GM13977 (cell line): ENCODE results near the gene NUP62.

Experiments used
- DNase-seq: peaks from one replicate; pipeline ENCODE4 v3.0.0; 2012; ENCODE audit warnings: low spot score
- in situ Hi-C: fragments of 300-500 bp; cut with MboI; formaldehyde crosslinking; loops from one replicate; pipeline ENCODE4 v1.12.0; 2022; ENCODE audit warnings: low sequenced_read_pairs, low pct_unique_long_range_greater_than_20kb, mixed read lengths, inconsistent platforms; ENCODE audit not compliant: unreplicated experiment
- TF ChIP-seq, protein P1 (sequence below): IDR thresholded peaks from 2 replicates; pipeline ENCODE4 v1.5.1; 2012; ENCODE audit warnings: mild to moderate bottlenecking, control low read depth; ENCODE audit not compliant: insufficient read depth; ENCODE audit errors: extremely low read depth, missing control alignments

Gene NUP62

DNA sequence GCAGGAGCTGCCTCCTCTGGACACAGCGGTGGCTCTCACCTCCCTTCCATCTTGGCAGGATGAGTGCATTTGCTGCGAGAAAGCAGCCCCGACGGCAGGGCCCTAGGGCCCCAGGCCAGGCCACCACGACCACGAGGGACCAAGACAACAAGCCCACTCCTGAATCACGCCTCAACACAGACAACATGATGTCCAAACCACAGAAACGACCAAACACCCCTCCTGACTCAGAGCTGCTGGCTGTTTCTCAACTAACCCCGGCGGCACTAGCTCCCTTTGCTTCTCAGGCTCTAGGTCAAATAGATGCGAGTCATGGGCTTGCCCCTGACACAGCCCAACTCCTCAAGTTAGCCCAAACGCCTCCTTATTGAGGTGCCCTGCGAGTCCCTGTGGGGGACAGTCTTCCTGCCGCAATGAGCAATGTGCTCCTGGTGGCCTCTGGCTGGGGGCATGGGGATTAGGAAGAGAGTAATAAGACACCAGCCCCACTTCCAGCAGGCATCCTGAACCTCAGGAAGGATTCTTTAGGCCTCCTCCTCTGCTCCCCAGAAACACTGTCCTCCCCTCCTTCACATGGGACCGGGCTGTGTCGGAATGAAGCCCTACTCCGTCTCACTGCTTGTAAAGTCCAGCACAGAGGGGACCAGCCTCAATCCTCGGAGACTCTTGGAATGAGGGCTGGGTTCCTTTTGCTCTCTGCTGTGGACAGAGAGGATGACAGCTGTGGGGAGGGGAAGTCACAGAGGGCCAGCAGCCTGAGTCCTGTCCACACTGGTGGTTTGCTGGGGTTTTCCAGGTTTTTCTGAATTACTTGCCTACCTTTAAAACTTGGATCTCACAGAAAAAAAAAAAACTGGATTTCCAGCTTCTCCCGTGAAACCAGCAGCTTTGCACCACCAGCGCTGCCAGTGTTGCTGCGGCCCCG, 7.2 kb downstream of the NUP62 start:
- no peak for DNase-seq
- in situ Hi-C loops, result no loop called here
- TF ChIP-seq, protein P1, sequence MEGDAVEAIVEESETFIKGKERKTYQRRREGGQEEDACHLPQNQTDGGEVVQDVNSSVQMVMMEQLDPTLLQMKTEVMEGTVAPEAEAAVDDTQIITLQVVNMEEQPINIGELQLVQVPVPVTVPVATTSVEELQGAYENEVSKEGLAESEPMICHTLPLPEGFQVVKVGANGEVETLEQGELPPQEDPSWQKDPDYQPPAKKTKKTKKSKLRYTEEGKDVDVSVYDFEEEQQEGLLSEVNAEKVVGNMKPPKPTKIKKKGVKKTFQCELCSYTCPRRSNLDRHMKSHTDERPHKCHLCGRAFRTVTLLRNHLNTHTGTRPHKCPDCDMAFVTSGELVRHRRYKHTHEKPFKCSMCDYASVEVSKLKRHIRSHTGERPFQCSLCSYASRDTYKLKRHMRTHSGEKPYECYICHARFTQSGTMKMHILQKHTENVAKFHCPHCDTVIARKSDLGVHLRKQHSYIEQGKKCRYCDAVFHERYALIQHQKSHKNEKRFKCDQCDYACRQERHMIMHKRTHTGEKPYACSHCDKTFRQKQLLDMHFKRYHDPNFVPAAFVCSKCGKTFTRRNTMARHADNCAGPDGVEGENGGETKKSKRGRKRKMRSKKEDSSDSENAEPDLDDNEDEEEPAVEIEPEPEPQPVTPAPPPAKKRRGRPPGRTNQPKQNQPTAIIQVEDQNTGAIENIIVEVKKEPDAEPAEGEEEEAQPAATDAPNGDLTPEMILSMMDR, result no peak

DNA sequence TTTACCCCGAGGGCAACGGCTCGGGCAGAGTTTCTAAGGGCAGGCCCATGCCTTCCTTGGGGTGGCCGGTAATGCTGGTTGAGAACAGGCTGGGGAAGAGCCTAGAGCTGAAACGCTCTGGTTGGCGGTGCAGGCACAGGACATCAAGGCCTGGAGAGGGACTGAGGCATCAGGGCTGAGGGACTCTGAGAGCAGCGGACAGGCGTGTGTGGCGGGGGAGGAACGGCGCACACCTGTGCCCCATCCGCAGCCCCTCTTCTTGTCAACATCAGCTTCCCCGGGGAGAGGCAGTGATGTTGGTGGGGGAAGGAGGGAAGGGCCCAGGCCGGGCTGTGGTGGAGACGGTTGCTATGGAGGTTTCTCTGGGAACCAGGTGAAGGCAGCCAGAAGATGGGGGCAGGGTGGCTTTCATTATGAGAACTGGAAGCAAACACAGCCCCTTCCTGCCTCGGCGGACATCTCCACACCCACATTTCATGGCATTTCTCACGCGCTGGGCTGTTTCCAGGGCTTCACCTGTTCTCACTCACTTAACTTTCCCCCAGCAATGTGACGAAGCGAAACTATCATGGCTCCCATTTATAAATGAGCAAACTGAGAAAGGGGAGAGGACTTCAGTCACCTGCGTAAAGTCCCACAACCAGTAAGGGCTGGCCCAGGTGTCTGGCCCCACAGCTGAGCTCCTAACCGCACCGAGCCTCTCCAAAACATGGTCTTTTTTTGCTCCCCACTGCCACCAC, 8.5 kb downstream of the NUP62 start:
- in situ Hi-C loops, result no loop called here
- DNase-seq, result no peak
- TF ChIP-seq, protein P1, result no peak

DNA sequence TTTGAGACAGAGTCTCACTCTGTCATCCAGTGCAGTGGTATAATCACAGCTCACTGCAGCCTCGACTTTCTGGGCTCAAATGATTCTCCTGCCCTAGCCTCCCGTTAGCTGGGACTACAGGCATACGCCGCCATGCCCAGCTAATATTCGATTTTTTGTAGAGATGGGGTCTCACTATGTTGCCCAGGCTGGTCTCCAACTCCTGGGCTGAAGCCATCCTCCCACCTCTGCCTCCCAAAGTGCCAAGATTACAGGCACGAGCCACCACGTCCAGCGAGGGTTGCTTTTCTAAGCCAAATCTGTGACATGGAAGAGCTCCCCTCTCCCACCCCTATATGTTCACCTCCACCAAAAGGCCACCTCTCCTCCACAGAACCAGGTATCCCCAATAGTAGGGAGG, 11.2 kb downstream of the NUP62 start:
- TF ChIP-seq, protein P1, result no peak
- DNase-seq, result no peak
- in situ Hi-C loops, result no loop called here

DNA sequence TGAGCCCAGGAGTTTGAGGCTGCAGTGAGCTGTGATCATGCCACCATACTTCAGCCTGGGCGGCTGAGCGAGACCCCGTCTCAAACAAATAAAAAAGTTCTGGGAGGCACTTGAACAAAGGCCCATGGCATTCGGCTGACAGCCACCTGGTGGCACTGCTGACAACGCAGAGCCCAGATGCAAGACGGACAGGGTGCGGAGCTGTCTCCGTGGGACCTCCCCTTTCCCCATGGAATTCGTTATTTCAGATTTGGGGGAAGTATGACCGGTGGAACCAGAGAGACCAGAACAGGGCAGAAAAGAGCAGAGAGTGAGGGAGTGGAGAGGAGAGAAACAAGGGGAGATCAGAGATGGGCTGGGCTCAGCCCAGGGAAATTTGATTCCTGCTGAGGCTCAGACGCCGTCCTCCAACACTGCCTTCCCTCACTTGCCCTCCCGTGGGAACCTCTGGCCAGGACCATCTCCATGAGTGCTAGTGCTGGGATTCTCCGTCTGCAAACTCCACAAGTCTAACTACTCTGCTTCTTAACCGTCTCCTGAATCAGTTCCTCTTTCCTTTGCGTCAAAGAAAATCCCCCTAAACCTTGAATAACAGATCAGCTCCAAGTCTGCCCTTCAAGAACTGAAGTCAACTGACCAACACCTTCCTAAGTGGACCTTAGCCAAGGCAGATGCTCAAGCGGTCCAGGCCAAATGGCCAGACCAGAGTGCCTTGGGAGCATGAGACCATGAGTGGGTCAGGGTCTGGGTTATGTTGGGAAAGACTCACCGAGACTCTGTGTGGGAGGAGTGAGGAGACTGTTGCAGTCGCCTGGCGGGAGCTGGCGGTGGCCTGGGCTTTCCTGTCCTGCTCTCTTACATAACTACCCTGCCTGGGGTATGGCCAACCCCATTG, 12.2 kb downstream of the NUP62 start:
- in situ Hi-C loops, result no loop called here
- no peak for DNase-seq
- TF ChIP-seq, protein P1, result peak; percentile 13

DNA sequence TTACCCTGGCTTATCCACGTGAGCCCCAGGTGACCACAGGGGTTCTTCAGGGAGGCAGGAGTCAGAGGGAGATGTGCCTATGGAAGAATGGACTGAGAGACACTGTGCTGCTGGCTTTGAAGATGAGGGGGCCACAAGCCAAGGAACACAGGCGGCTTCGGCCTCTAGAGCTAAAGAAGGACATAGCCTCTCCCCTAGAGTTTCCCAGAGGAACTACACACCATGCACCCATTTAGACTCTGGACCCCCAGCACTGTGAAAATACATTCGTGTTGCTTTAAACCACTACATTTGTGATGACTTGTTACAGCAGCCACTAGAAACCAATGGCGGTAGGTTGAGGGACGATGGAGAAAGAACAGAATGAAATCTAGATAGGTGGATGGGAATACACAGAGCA, 14.0 kb downstream of the NUP62 start:
- in situ Hi-C loops, result no loop called here
- no peak for DNase-seq
- TF ChIP-seq, protein P1, result no peak

DNA sequence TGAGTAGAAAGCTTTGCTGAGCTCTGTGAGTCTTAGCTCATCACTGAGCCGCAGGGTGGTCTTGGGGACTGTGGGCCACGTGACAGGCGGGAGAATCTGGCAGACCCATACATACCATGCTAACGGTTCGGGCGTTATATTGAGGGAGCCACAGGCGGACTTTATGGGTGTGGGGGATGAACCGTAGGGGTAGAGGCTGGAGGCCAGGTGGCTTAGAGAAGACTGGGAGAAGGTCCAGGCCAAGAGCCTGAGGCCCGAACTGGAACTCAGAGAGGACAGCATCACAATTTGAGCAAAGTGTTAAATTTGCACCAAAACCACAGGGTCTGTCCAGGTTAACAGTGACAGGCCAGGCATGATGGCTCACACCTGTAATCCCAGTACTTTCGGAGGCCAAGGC, 15.6 kb downstream of the NUP62 start:
- in situ Hi-C loops, result no loop called here

More for the DNA sequence above, 15.6 kb downstream of the NUP62 start:
- TF ChIP-seq, protein P1, result no peak
- no peak for DNase-seq
